Measurements from ENCODE around the gene SQSTM1. TPM values are rescaled to one million over a fixed set of nuclear protein-coding genes. Genes with fewer than 3 reads are reported as not detected.

Gene SQSTM1
- total RNA-seq, 1 donor from 2014 or later = 97.0 TPM

GRCh38 chr5:179867079-179867465 is 46.4 kb downstream of the SQSTM1 start:
- Mint-ChIP-seq H3K36me3 (ENCODE audit: unreplicated experiment) (peaks cover 6% of the 10 kb centered on the region), H3K9me3 (ENCODE audit: unreplicated experiment) (peaks cover 13% of the 10 kb centered on the region), H3K27ac (ENCODE audit: unreplicated experiment) (peak overlapping the region; percentile 83), H3K4me1 (ENCODE audit: low read depth, unreplicated experiment) (peaks cover 7% of the 10 kb centered on the region), H3K4me3 (ENCODE audit: unreplicated experiment) (no peak overlapping the region), H3K27me3 (ENCODE audit: unreplicated experiment) (peaks cover 5% of the 10 kb centered on the region)
- no peak for TF ChIP-seq CTCF (IDR thresholded peaks at IDR 0.05; ENCODE audit: partially characterized antibody, unreplicated experiment)
- no peak for DNase-seq

GRCh38 chr5:179867476-179867875 is 46.8 kb downstream of the SQSTM1 start:
- TF ChIP-seq CTCF (IDR thresholded peaks at IDR 0.05; ENCODE audit: partially characterized antibody, unreplicated experiment) = no peak
- H3K27me3 Mint-ChIP-seq (ENCODE audit: unreplicated experiment) = peaks cover 5% of the 10 kb centered on the region
- peaks cover 5% of the 10 kb centered on the region for H3K36me3 Mint-ChIP-seq (ENCODE audit: unreplicated experiment)
- H3K9me3 Mint-ChIP-seq (ENCODE audit: unreplicated experiment) = peaks cover 13% of the 10 kb centered on the region
- peak overlapping the region; percentile 83 for H3K27ac Mint-ChIP-seq (ENCODE audit: unreplicated experiment)
- H3K4me3 Mint-ChIP-seq (ENCODE audit: unreplicated experiment) = no peak overlapping the region
- DNase-seq = no peak
- peaks cover 7% of the 10 kb centered on the region for H3K4me1 Mint-ChIP-seq (ENCODE audit: low read depth, unreplicated experiment)

GRCh38 chr5:179868541-179868940 is 47.8 kb downstream of the SQSTM1 start:
- no peak for DNase-seq
- Mint-ChIP-seq H3K36me3 (ENCODE audit: unreplicated experiment) (no peaks in the 10 kb centered on the region), H3K9me3 (ENCODE audit: unreplicated experiment) (peaks cover 11% of the 10 kb centered on the region), H3K4me1 (ENCODE audit: low read depth, unreplicated experiment) (peaks cover 7% of the 10 kb centered on the region), H3K27ac (ENCODE audit: unreplicated experiment) (no peak overlapping the region), H3K4me3 (ENCODE audit: unreplicated experiment) (no peak overlapping the region), H3K27me3 (ENCODE audit: unreplicated experiment) (peaks cover 5% of the 10 kb centered on the region)
- no peak for TF ChIP-seq CTCF (IDR thresholded peaks at IDR 0.05; ENCODE audit: partially characterized antibody, unreplicated experiment)

GRCh38 chr5:179869101-179869500 is 48.4 kb downstream of the SQSTM1 start:
- DNase-seq = no peak
- H3K36me3 Mint-ChIP-seq (ENCODE audit: unreplicated experiment) = no peaks in the 10 kb centered on the region
- no peak overlapping the region for H3K27ac Mint-ChIP-seq (ENCODE audit: unreplicated experiment)

More at GRCh38 chr5:179869101-179869500, 48.4 kb downstream of the SQSTM1 start:
- Mint-ChIP-seq H3K27me3 (ENCODE audit: unreplicated experiment) (peaks cover 5% of the 10 kb centered on the region), H3K4me1 (ENCODE audit: low read depth, unreplicated experiment) (peaks cover 7% of the 10 kb centered on the region), H3K4me3 (ENCODE audit: unreplicated experiment) (no peak overlapping the region), H3K9me3 (ENCODE audit: unreplicated experiment) (peaks cover 11% of the 10 kb centered on the region)
- TF ChIP-seq CTCF (IDR thresholded peaks at IDR 0.05; ENCODE audit: partially characterized antibody, unreplicated experiment) = no peak
